HG02642 (cell line): ENCODE measurements around the gene KCNE1.
"Not testable (repeated sequence)": the region's sequence is repeated elsewhere in the genome, so short reads cannot be mapped to it uniquely, and the experiment has no call there.

ENCODE experiments used
- ATAC-seq: cut with Tn5 transposase; IDR thresholded peaks from one replicate; pipeline ENCODE4 v1.9.1; 2021; ENCODE audit warnings: mild to moderate bottlenecking; ENCODE audit not compliant: unreplicated experiment, poor library complexity

KCNE1 gene

DNA sequence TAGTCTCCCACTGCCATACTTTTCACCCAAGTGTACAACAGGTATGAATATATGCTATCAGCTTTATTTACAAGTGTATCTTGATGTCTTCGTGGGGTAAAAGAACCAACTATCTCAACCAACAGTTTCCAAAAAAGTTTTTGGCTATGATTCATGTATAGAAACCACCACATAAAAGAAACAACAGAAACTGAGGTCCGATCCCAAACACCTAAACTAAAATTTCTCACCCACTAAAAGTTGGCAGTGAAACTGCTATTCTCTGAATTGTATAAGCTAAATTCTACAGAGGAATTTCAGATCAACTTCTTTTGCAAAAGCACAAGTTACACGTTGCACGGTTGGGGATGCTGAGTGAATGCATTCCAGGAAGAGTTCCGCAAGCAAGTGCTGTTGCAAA, 5.0 kb upstream of the KCNE1 start:
- ATAC-seq = no peak

GRCh38 chr21:34514576-34515115, 2.6 kb upstream of the KCNE1 start:
- ATAC-seq = no peak

- ATAC-seq = no peak
Observed at GRCh38 chr21:34513129-34513675, 1.2 kb upstream of the KCNE1 start.

- no peak for ATAC-seq
Observed at GRCh38 chr21:34511181-34511580, 829 bp downstream of the KCNE1 start.

GRCh38 chr21:34510148-34511142, 1.6 kb downstream of the KCNE1 start:
- ATAC-seq = peak; percentile 64

- ATAC-seq = no peak
Observed at GRCh38 chr21:34509151-34509550, 2.9 kb downstream of the KCNE1 start.

DNA sequence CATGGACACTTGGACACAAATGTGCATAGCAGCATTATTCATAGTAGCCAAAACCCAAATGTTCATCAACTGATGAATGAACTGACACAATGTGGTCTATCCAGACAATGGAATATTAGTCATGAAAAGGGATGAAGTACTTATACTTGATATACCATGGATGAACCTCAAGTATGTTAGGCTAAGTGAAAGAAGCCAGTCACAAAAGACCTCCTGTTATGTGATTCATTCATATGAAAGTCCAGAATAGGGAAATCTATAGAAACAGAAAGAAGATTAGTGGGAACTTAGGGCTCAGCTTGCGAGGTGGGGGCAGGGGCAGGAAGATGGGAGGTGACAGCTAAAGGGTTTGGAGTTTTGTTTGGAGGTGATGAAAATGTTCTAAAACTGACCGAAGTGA, 7.4 kb downstream of the KCNE1 start:
- no peak for ATAC-seq

GRCh38 chr21:34502480-34503106, 9.4 kb downstream of the KCNE1 start:
- no peak for ATAC-seq

- no peak for ATAC-seq
Observed at GRCh38 chr21:34501716-34502115, 10.3 kb downstream of the KCNE1 start.

- no peak for ATAC-seq
Observed at GRCh38 chr21:34500191-34500590, 11.8 kb downstream of the KCNE1 start.

- no peak for ATAC-seq
Observed at GRCh38 chr21:34499116-34499515, 12.9 kb downstream of the KCNE1 start.

GRCh38 chr21:34498623-34499022, 13.4 kb downstream of the KCNE1 start:
- ATAC-seq = no peak

DNA sequence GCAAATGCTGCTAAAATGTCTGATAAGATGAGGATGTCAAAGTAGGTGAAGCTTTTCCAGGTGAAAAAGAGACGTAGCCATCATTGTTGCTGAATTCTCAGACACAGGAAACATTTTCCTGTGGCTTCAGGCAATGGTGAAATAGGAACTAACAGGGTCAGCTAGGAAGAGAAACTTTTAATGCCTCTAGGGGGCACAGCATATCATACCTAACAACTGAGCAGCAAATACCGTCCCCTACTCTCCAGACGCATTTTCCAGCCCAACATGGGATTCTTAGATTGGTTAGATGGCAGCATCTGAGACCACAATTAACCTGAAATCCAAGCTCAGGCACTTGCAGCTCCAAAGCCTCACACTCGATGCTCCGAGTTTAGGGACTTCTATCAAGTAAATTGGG, 28.2 kb downstream of the KCNE1 start:
- ATAC-seq = not testable (repeated sequence)

DNA sequence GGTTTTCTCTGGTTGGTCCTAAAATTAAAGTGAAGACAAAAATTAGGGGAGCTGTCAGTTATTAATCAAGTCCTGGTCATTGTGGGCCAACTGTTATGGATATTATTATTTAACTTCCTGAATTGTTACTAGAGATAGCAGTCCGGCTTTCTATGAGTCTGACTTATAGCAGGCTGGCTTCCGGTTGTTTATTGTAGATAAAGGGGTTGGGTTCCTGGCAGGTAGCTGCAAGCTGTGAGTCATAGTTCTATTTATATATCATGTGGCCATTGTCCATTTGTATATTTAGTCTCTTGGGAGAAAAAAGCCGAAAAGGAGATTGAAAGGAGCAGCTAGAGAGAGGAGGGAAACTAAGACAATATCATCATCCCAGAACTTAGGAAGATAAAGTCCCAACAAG, 28.6 kb downstream of the KCNE1 start:
- not testable (repeated sequence) for ATAC-seq

DNA sequence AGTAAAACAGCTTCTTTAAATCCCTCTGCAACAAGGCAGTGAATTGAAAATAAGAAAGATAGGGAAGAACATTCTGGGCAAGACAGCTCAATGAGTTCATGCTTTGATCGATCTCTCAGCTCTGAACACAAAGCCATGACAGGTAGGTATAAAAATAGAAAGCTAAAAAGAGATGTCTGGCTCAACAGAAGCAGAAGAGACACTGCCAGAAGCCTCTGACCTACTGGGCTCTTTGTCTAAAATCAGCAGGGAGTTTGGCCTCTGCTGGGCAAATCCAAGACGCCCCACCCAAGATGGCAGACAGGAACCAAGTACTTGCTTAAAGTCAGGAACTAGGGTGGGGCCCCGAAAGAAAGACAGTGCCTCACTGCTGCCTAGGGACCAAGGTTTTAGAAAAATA, 44.7 kb downstream of the KCNE1 start:
- ATAC-seq = not testable (repeated sequence)

DNA sequence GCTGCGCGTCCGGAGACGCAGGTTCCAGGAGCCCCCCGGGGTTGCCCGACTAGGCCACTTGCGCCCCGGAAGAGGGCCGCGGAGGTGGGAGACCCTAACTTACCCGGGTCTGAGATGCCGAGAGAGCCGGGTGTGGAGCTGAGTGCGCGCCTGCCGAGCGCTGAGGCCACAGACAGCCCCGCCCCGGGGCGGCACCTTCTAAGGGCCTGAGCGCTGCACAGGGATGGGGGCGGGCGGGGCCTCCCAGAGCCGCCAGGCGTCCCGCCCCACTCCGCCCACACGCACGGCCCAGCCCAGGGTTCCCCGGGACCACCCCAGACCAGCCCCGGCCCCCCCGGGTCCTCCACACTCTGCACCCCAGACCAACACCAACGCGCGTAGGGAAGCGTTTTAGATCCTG, 52.6 kb downstream of the KCNE1 start:
- ATAC-seq = not testable (repeated sequence)

GRCh38 chr21:34458266-34458665, 53.7 kb downstream of the KCNE1 start:
- ATAC-seq = not testable (repeated sequence)

DNA sequence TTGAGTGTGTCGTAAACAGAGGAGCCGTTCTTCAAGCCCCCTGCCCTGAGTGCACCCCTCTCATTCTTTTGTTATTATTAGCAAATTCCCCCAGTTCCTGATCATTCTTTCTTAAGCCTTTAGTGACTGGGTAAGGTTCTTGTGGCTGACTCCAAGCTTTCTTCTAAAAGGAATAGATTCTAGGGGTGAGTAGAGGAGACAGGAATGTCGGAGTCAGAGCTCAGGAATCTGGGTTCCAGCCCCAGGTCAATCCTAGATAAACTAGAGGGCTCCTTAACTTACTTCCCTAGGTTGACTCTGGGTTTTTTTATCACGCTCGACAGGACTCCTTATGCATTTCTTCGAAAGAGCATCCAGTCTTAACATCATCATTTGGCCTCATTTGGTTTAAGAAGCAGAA, 55.8 kb downstream of the KCNE1 start:
- ATAC-seq = not testable (repeated sequence)

DNA sequence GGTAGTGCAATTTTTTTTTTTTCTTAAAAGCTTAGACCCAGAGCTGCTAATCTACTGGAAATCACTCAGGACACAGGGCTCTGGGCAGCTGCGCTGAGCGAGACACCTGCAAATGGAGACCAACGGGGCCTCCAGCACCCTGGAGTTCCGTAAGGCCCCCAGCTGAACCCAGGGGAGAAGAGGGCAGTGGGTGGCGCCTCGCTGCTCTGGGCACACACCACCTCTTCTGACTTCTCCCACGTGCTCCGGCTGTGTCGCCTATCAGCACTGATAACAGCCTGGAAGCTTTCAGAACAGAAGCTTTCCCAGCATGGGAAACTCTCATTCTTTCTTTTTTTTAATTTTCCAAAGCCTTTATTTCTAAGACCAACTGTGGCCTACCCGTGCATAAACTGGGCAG, 56.4 kb downstream of the KCNE1 start:
- ATAC-seq = not testable (repeated sequence)

DNA sequence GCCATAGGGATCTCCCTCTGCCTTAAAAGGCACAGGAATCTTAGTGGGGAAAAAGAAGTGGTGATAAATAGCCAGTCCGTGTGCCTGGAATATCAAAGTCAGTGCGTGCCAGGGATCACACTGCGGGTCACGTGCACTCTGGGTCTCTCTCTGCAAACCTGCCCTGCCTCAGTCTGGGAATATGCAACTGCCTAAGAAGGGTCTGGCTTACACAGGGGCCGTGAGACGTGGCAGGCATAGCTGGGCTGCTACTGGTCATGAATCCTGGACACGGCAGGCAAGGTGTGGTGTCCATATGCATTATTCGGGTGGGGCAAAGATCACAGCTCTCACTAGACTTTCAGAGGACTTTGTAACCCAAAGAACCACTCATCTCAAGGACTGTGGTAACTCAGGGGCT, 65.0 kb downstream of the KCNE1 start:
- ATAC-seq = not testable (repeated sequence)

- ATAC-seq = not testable (repeated sequence)
Observed at GRCh38 chr21:34443486-34443885, 68.5 kb downstream of the KCNE1 start.
